Ishikawa (cell line): Measurements from ENCODE around the gene AMDHD1.

Experiments
- CEBPB ChIP-seq: IDR thresholded peaks from 2 replicates; pipeline ENCODE4 v1.6.1; 2012
- CREB1 ChIP-seq: IDR thresholded peaks from 2 replicates; pipeline ENCODE4 v1.6.1; 2012; ENCODE audit warnings: low read depth
- EGR1 ChIP-seq: IDR thresholded peaks from 2 replicates; pipeline ENCODE4 v1.6.1; 2012
- EP300 ChIP-seq: IDR thresholded peaks from 2 replicates; pipeline ENCODE4 v1.6.1; 2012; ENCODE audit warnings: borderline replicate concordance
- FOXM1 ChIP-seq: IDR thresholded peaks from 2 replicates; pipeline ENCODE4 v1.6.1; 2012; ENCODE audit warnings: low read depth, borderline replicate concordance
- MAX ChIP-seq: IDR thresholded peaks from 2 replicates; pipeline ENCODE4 v1.6.1; 2012
- NFIC ChIP-seq: IDR thresholded peaks from 2 replicates; pipeline ENCODE4 v1.6.1; 2012
- RAD21 ChIP-seq: IDR thresholded peaks from 2 replicates; pipeline ENCODE4 v1.6.1; 2012; ENCODE audit warnings: low read depth
- TAF1 ChIP-seq: IDR thresholded peaks from 2 replicates; pipeline ENCODE4 v1.6.1; 2012; ENCODE audit warnings: low read depth, mild to moderate bottlenecking
- TEAD4 ChIP-seq: IDR thresholded peaks from 2 replicates; pipeline ENCODE4 v1.6.1; 2012
- USF1 ChIP-seq: IDR thresholded peaks from 2 replicates; pipeline ENCODE4 v1.6.1; 2012
- YY1 ChIP-seq: IDR thresholded peaks from 2 replicates; pipeline ENCODE4 v1.6.1; 2012; ENCODE audit warnings: low read depth
- ZBTB7A ChIP-seq: IDR thresholded peaks from 2 replicates; pipeline ENCODE4 v1.6.1; 2012; ENCODE audit warnings: low read depth
- TF ChIP-seq, protein P1 (sequence below): IDR thresholded peaks from 2 replicates; pipeline ENCODE4 v1.6.1; 2012; ENCODE audit warnings: low read depth, mild to moderate bottlenecking

GRCh38 chr12:95943330-95943842, at the start of gene AMDHD1:
- TF ChIP-seq FOXM1, result no peak
- no peak for TF ChIP-seq TAF1
- TF ChIP-seq RAD21, result no peak
- TF ChIP-seq CEBPB, result no peak
- TF ChIP-seq, protein P1, sequence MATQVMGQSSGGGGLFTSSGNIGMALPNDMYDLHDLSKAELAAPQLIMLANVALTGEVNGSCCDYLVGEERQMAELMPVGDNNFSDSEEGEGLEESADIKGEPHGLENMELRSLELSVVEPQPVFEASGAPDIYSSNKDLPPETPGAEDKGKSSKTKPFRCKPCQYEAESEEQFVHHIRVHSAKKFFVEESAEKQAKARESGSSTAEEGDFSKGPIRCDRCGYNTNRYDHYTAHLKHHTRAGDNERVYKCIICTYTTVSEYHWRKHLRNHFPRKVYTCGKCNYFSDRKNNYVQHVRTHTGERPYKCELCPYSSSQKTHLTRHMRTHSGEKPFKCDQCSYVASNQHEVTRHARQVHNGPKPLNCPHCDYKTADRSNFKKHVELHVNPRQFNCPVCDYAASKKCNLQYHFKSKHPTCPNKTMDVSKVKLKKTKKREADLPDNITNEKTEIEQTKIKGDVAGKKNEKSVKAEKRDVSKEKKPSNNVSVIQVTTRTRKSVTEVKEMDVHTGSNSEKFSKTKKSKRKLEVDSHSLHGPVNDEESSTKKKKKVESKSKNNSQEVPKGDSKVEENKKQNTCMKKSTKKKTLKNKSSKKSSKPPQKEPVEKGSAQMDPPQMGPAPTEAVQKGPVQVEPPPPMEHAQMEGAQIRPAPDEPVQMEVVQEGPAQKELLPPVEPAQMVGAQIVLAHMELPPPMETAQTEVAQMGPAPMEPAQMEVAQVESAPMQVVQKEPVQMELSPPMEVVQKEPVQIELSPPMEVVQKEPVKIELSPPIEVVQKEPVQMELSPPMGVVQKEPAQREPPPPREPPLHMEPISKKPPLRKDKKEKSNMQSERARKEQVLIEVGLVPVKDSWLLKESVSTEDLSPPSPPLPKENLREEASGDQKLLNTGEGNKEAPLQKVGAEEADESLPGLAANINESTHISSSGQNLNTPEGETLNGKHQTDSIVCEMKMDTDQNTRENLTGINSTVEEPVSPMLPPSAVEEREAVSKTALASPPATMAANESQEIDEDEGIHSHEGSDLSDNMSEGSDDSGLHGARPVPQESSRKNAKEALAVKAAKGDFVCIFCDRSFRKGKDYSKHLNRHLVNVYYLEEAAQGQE, result no peak
- no peak for TF ChIP-seq TEAD4
- TF ChIP-seq EP300, result no peak
- no peak for TF ChIP-seq NFIC
- no peak for TF ChIP-seq USF1
- TF ChIP-seq EGR1, result no peak
- TF ChIP-seq ZBTB7A, result no peak
- TF ChIP-seq CREB1, result no peak
- TF ChIP-seq MAX, result no peak
- TF ChIP-seq YY1, result no peak
